ENCODE measurements around the gene ST8SIA5. TPM values are rescaled to one million over a fixed set of nuclear protein-coding genes. Genes with fewer than 3 reads are reported as not detected.
"Not testable (repeated sequence)": the region's sequence is repeated elsewhere in the genome, so short reads cannot be mapped to it uniquely, and the experiment has no call there.

ST8SIA5 gene
- total RNA-seq, result not detected

GRCh38 chr18:46756559-46757201, at the start of gene ST8SIA5:
Gene ST8SIA5, minus strand, starts transcription at chr18:46757053. Its CDS starts 545 bp downstream, at chr18:46756508.
- peaks cover 16% of the 10 kb centered on the region for H3K4me1 Mint-ChIP-seq (ENCODE audit: low read depth)
- H3K9me3 Mint-ChIP-seq, result no peaks in the 10 kb centered on the region
- no peak for DNase-seq
- intact Hi-C loops (cut with micrococcal nuclease), result loop anchor here (10.0 kb wide), 1 partner anchor 158 kb away; the partner anchor contains the start of genes KATNAL2 and PIAS2
- peaks cover 59% of the 10 kb centered on the region for H3K27me3 Mint-ChIP-seq (ENCODE audit: low read depth)
- H3K27ac Mint-ChIP-seq, result no peak within 1 kb of the TSS
- H3K36me3 Mint-ChIP-seq (ENCODE audit: low read depth), result no peaks in the 10 kb centered on the region
- CTCF ChIA-PET, result no interaction called here
- H3K4me3 Mint-ChIP-seq, result peak within 1 kb of the TSS; percentile 53

GRCh38 chr18:46795945-46796344, 39.1 kb upstream of the ST8SIA5 start:
- H3K27me3 Mint-ChIP-seq (ENCODE audit: low read depth); H3K4me3 Mint-ChIP-seq; H3K9me3 Mint-ChIP-seq; DNase-seq; CTCF ChIA-PET; intact Hi-C loops (cut with micrococcal nuclease); H3K36me3 Mint-ChIP-seq (ENCODE audit: low read depth); H3K4me1 Mint-ChIP-seq (ENCODE audit: low read depth); H3K27ac Mint-ChIP-seq: not testable (repeated sequence)

- CTCF ChIA-PET, result interaction anchor here (0.7 kb wide), 1 partner anchor 104 kb away, joined by 3 read pairs; no protein-coding TSS in a partner anchor
- no peak for DNase-seq
- H3K9me3 Mint-ChIP-seq, result no peaks in the 10 kb centered on the region
- H3K27me3 Mint-ChIP-seq (ENCODE audit: low read depth), result peaks cover 5% of the 10 kb centered on the region
- intact Hi-C loops (cut with micrococcal nuclease), result no loop called here
- no peaks in the 10 kb centered on the region for H3K4me1 Mint-ChIP-seq (ENCODE audit: low read depth)
- H3K36me3 Mint-ChIP-seq (ENCODE audit: low read depth), result no peaks in the 10 kb centered on the region
- no peak overlapping the region for H3K27ac Mint-ChIP-seq
- no peak overlapping the region for H3K4me3 Mint-ChIP-seq
Measured at GRCh38 chr18:46794607-46795006, 37.8 kb upstream of the ST8SIA5 start.

- H3K36me3 Mint-ChIP-seq (ENCODE audit: low read depth), result no peaks in the 10 kb centered on the region
- no peak overlapping the region for H3K27ac Mint-ChIP-seq
- intact Hi-C loops (cut with micrococcal nuclease), result no loop called here
- CTCF ChIA-PET, result interaction anchor here (0.7 kb wide), 1 partner anchor 103 kb away, joined by 3 read pairs; no protein-coding TSS in a partner anchor
- peaks cover 2% of the 10 kb centered on the region for H3K9me3 Mint-ChIP-seq
- H3K4me3 Mint-ChIP-seq, result no peak overlapping the region
- peaks cover 5% of the 10 kb centered on the region for H3K27me3 Mint-ChIP-seq (ENCODE audit: low read depth)
- DNase-seq, result no peak
- no peaks in the 10 kb centered on the region for H3K4me1 Mint-ChIP-seq (ENCODE audit: low read depth)
Measured at GRCh38 chr18:46793565-46793964, 36.7 kb upstream of the ST8SIA5 start.

GRCh38 chr18:46789088-46789487, 32.2 kb upstream of the ST8SIA5 start:
- Mint-ChIP-seq H3K27ac (no peak overlapping the region), H3K27me3 (ENCODE audit: low read depth) (no peaks in the 10 kb centered on the region), H3K9me3 (peaks cover 3% of the 10 kb centered on the region), H3K4me1 (ENCODE audit: low read depth) (no peaks in the 10 kb centered on the region), H3K4me3 (no peak overlapping the region), H3K36me3 (ENCODE audit: low read depth) (no peaks in the 10 kb centered on the region)
- no peak for DNase-seq
- CTCF ChIA-PET, result no interaction called here
- intact Hi-C loops (cut with micrococcal nuclease), result no loop called here

GRCh38 chr18:46787674-46788073, 30.8 kb upstream of the ST8SIA5 start:
- CTCF ChIA-PET, result no interaction called here
- H3K36me3 Mint-ChIP-seq (ENCODE audit: low read depth), result no peaks in the 10 kb centered on the region
- intact Hi-C loops (cut with micrococcal nuclease), result no loop called here
- H3K9me3 Mint-ChIP-seq, result peaks cover 3% of the 10 kb centered on the region
- no peak for DNase-seq
- H3K4me1 Mint-ChIP-seq (ENCODE audit: low read depth), result no peaks in the 10 kb centered on the region
- no peaks in the 10 kb centered on the region for H3K27me3 Mint-ChIP-seq (ENCODE audit: low read depth)
- no peak overlapping the region for H3K4me3 Mint-ChIP-seq
- H3K27ac Mint-ChIP-seq, result no peak overlapping the region

GRCh38 chr18:46772357-46772756, 15.5 kb upstream of the ST8SIA5 start:
- H3K4me1 Mint-ChIP-seq (ENCODE audit: low read depth), result no peaks in the 10 kb centered on the region
- H3K4me3 Mint-ChIP-seq, result no peak overlapping the region
- DNase-seq, result no peak
- CTCF ChIA-PET, result interaction anchor here (1.7 kb wide), 1 partner anchor 10 kb away, joined by 3 read pairs; no protein-coding TSS in a partner anchor
- intact Hi-C loops (cut with micrococcal nuclease), result no loop called here
- H3K27ac Mint-ChIP-seq, result no peak overlapping the region
- H3K36me3 Mint-ChIP-seq (ENCODE audit: low read depth), result no peaks in the 10 kb centered on the region
- no peaks in the 10 kb centered on the region for H3K27me3 Mint-ChIP-seq (ENCODE audit: low read depth)
- no peaks in the 10 kb centered on the region for H3K9me3 Mint-ChIP-seq

GRCh38 chr18:46771141-46771540, 14.3 kb upstream of the ST8SIA5 start:
- no peaks in the 10 kb centered on the region for H3K9me3 Mint-ChIP-seq
- no peaks in the 10 kb centered on the region for H3K4me1 Mint-ChIP-seq (ENCODE audit: low read depth)
- H3K27ac Mint-ChIP-seq, result no peak overlapping the region
- H3K4me3 Mint-ChIP-seq, result no peak overlapping the region
- DNase-seq, result no peak
- H3K27me3 Mint-ChIP-seq (ENCODE audit: low read depth), result no peaks in the 10 kb centered on the region
- intact Hi-C loops (cut with micrococcal nuclease), result no loop called here
- CTCF ChIA-PET, result no interaction called here
- no peaks in the 10 kb centered on the region for H3K36me3 Mint-ChIP-seq (ENCODE audit: low read depth)

- Mint-ChIP-seq H3K27ac (no peak overlapping the region), H3K4me1 (ENCODE audit: low read depth) (no peaks in the 10 kb centered on the region), H3K4me3 (no peak overlapping the region), H3K36me3 (ENCODE audit: low read depth) (no peaks in the 10 kb centered on the region), H3K27me3 (ENCODE audit: low read depth) (no peaks in the 10 kb centered on the region), H3K9me3 (no peaks in the 10 kb centered on the region)
- intact Hi-C loops (cut with micrococcal nuclease), result no loop called here
- no peak for DNase-seq
- CTCF ChIA-PET, result no interaction called here
Measured at GRCh38 chr18:46770708-46771107, 13.9 kb upstream of the ST8SIA5 start.

- H3K4me3 Mint-ChIP-seq, result no peak overlapping the region
- DNase-seq, result no peak
- peaks cover 10% of the 10 kb centered on the region for H3K27me3 Mint-ChIP-seq (ENCODE audit: low read depth)
- intact Hi-C loops (cut with micrococcal nuclease), result no loop called here
- no peaks in the 10 kb centered on the region for H3K9me3 Mint-ChIP-seq
- no peaks in the 10 kb centered on the region for H3K4me1 Mint-ChIP-seq (ENCODE audit: low read depth)
- H3K36me3 Mint-ChIP-seq (ENCODE audit: low read depth), result no peaks in the 10 kb centered on the region
- CTCF ChIA-PET, result no interaction called here
- no peak overlapping the region for H3K27ac Mint-ChIP-seq
Measured at GRCh38 chr18:46768166-46768921, 11.5 kb upstream of the ST8SIA5 start.

- no peaks in the 10 kb centered on the region for H3K9me3 Mint-ChIP-seq
- CTCF ChIA-PET, result no interaction called here
- intact Hi-C loops (cut with micrococcal nuclease), result no loop called here
- H3K27me3 Mint-ChIP-seq (ENCODE audit: low read depth), result peaks cover 19% of the 10 kb centered on the region
- no peak for DNase-seq
- H3K27ac Mint-ChIP-seq, result no peak overlapping the region
- no peaks in the 10 kb centered on the region for H3K36me3 Mint-ChIP-seq (ENCODE audit: low read depth)
- no peaks in the 10 kb centered on the region for H3K4me1 Mint-ChIP-seq (ENCODE audit: low read depth)
- H3K4me3 Mint-ChIP-seq, result no peak overlapping the region
Measured at GRCh38 chr18:46767217-46767616, 10.4 kb upstream of the ST8SIA5 start.

- intact Hi-C loops (cut with micrococcal nuclease), result no loop called here
- H3K27me3 Mint-ChIP-seq (ENCODE audit: low read depth), result peaks cover 30% of the 10 kb centered on the region
- no peaks in the 10 kb centered on the region for H3K4me1 Mint-ChIP-seq (ENCODE audit: low read depth)
- H3K9me3 Mint-ChIP-seq, result no peaks in the 10 kb centered on the region
- H3K4me3 Mint-ChIP-seq, result no peak overlapping the region
- no peak for DNase-seq
- H3K27ac Mint-ChIP-seq, result no peak overlapping the region
- CTCF ChIA-PET, result no interaction called here
- no peaks in the 10 kb centered on the region for H3K36me3 Mint-ChIP-seq (ENCODE audit: low read depth)
Measured at GRCh38 chr18:46764586-46764985, 7.7 kb upstream of the ST8SIA5 start.

All from activated naive CD4-positive, alpha-beta T cell treated with anti-CD3 and anti-CD28 coated beads for 36 hours (primary cell).